ENCODE measurements around the gene LAMB1.

The LAMB1 gene

DNA sequence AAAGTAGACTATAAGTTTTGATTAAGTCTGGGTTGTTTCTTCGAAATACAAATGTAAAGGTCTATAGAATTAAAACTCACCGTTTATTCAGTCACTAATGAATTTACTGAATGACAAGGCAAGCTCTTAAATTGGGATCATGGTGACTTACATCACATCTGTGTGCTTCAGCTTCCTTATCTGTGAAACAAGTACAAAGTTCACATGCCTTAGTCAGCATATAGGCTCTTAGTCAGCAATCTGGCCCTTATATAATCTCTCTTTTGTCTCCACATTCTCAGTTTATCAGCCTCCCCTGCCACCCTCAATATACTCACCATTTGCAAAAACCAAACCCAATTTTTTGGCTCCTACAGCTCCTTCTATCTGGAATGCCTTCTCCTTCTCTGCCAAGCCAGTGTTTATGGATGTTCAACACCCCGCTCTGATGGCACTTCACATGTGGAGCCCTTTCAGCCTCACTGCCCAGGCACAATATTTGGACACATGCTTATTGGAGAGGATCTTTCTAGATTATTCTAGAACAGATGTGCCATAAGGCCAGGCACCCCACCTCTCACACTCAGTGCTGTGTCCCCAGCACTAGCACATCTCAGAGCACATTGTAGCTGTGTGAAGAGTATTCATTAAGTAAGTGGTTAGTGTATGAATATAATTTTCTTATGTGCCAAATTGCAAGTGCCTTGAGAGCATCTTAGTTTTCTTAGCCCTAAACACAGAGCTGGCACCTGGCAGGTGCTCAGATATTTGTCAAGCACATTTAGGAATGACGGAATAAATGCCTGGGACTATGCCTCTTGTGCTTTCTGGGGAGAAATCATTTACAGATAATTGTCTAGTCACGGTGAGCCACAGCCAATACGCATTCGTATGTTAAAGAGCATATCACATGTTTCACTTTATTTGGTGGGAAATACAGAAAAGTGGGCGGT lies 9.8 kb upstream of the LAMB1 start:
- no peak for FAIRE-seq
- DNase-seq (ENCODE audit: insufficient read length, low spot score): no peak
- TF ChIP-seq SPI1 (IDR thresholded peaks at IDR 0.05; ENCODE audit: low read depth, low read length) (no peak), POLR2A (IDR thresholded peaks at IDR 0.05; ENCODE audit: low read depth, low read length) (no peak)

DNA sequence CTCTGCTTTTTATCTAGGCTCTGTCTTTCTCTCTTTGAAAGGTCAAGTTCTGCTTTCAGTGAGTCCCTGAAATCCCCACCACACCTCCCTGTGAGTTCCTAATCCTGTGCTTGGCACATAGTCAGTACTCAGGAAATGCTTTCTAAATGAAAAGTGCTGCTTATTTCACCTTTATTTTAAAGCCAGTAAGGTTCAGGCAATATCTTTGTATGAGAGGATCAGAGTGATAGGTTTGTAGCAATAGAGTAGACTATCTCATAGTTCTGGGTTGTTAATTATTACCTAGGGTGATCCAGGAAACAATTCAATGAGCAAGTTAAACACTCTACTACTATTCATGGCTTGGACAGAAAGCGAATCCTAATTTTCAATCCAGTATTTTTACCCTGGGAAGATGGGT lies 7.4 kb upstream of the LAMB1 start:
- FAIRE-seq: no peak
- TF ChIP-seq SPI1 (IDR thresholded peaks at IDR 0.05; ENCODE audit: low read depth, low read length) (no peak), POLR2AphosphoS5 (IDR thresholded peaks at IDR 0.05; ENCODE audit: low read depth, low read length) (no peak), TAF1 (IDR thresholded peaks at IDR 0.05; ENCODE audit: low read depth, low read length) (no peak), POU2F2 (IDR thresholded peaks at IDR 0.05; ENCODE audit: low read depth, low read length) (no peak), POLR2A (IDR thresholded peaks at IDR 0.05; ENCODE audit: low read depth, low read length) (no peak), PAX5 (IDR thresholded peaks at IDR 0.05; ENCODE audit: insufficient read depth, low read length, severe bottlenecking) (no peak)
- no peak for DNase-seq (ENCODE audit: insufficient read length, low spot score)

DNA sequence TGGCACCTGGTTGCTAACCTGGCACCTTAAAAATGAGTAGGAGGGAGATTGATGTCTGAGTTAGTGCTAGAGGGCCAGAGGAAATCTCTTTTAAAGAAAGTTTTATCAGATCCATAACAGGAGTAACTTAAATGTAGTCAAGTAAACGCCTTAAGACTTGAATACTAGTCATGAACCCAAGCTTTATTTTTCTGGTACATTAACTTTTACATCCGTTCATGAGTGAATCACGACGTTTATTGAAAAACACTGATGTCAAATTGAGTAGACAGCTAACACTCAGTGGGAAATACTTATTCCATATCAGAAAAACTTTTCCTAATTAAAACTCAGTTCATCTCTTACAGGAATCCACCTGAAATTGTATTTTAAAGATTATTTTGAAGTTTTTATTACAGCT lies 6.9 kb upstream of the LAMB1 start:
- FAIRE-seq (no peak), DNase-seq (ENCODE audit: insufficient read length, low spot score) (no peak)
- TF ChIP-seq POLR2AphosphoS5 (IDR thresholded peaks at IDR 0.05; ENCODE audit: low read depth, low read length) (no peak), SPI1 (IDR thresholded peaks at IDR 0.05; ENCODE audit: low read depth, low read length) (no peak), PAX5 (IDR thresholded peaks at IDR 0.05; ENCODE audit: insufficient read depth, low read length, severe bottlenecking) (no peak), TAF1 (IDR thresholded peaks at IDR 0.05; ENCODE audit: low read depth, low read length) (no peak), POU2F2 (IDR thresholded peaks at IDR 0.05; ENCODE audit: low read depth, low read length) (no peak), POLR2A (IDR thresholded peaks at IDR 0.05; ENCODE audit: low read depth, low read length) (no peak)

DNA sequence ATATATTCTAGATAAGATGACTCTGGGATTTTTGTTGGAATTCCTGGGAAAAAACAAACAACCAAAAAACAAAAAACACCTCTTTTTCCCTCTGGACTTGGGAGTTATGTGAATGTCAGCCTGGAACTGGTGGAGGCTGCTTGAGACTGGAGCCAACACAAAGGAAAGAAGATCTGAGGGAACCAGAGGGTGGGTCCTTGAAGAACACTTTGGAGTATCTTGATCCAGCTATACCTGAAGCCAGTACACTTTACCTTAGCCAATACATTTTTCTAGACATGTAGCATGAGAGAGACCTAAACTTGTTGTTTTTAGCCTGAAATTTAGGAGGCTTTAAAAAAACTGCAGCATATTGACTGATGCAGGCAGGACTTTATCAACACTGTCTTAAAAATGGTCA lies 5.9 kb upstream of the LAMB1 start:
- DNase-seq (ENCODE audit: insufficient read length, low spot score) (no peak), FAIRE-seq (no peak)
- TF ChIP-seq TAF1 (IDR thresholded peaks at IDR 0.05; ENCODE audit: low read depth, low read length): no peak
- TF ChIP-seq POLR2A (IDR thresholded peaks at IDR 0.05; ENCODE audit: low read depth, low read length): no peak

DNA sequence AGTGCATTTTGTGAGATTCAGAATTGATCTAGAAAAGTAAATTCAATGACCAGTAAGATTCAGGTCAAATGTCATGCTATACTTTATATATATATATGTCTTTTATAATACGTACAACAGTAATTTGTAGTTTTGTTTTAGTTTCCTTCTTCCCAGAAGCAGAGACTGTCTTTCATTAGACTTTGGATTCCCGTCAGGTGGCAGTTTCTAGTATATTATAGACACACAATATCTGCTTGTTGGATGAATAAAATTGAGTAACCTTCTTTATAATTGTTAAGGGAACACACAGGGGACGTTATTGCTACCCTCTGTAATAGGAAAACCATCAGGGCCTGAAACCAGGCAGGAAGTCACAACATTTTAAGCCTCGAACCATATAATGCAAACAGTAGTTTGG lies 5.3 kb upstream of the LAMB1 start:
- no peak for DNase-seq (ENCODE audit: insufficient read length, low spot score)
- FAIRE-seq: no peak
- no peak for TF ChIP-seq SPI1 (IDR thresholded peaks at IDR 0.05; ENCODE audit: low read depth, low read length)
- TF ChIP-seq TAF1 (IDR thresholded peaks at IDR 0.05; ENCODE audit: low read depth, low read length): no peak

DNA sequence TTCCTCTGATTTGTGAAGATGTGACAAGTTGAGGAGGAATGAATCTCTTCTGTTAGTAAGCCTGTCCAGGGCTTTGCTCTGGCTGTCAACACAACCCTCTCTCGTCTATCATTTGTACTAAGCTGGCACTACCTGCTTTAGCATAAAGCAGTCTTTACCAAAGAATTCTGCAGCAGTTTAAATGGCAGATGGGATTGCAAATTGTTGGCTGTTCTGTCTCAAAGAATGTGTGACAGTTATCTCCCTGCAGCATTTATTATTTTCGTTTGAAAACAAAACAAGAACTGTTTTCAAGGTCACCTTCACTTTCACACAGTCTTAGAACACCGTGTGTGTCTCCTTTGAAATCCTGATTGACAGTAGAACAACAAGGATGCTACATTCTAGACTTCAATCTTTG lies 4.8 kb upstream of the LAMB1 start:
- FAIRE-seq (no peak), DNase-seq (ENCODE audit: insufficient read length, low spot score) (no peak)
- TF ChIP-seq PAX5 (IDR thresholded peaks at IDR 0.05; ENCODE audit: insufficient read depth, low read length, severe bottlenecking) (no peak), SPI1 (IDR thresholded peaks at IDR 0.05; ENCODE audit: low read depth, low read length) (no peak), TAF1 (IDR thresholded peaks at IDR 0.05; ENCODE audit: low read depth, low read length) (no peak), POLR2A (IDR thresholded peaks at IDR 0.05; ENCODE audit: low read depth, low read length) (no peak), POU2F2 (IDR thresholded peaks at IDR 0.05; ENCODE audit: low read depth, low read length) (no peak), POLR2AphosphoS5 (IDR thresholded peaks at IDR 0.05; ENCODE audit: low read depth, low read length) (no peak)

DNA sequence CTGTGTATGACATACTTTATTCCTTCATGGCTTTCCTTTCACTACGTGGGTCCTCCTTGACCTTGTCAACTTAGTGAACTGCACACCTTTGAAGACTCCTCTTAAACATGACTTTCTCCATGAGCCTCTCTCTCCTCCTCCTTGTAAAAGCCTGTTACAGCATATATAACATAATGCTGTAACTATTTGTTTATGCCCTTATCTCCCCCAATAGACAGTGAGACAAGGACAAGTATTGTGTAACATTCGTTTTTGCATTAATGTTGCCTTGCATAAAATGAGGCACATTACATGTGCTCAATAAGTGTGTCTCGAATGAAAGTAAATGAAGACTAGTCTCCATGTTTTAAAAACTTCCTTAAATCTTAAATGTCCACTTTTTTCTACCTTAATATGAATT lies 4.3 kb upstream of the LAMB1 start:
- FAIRE-seq: no peak
- DNase-seq (ENCODE audit: insufficient read length, low spot score): no peak
- TF ChIP-seq POLR2A (IDR thresholded peaks at IDR 0.05; ENCODE audit: low read depth, low read length) (no peak), POU2F2 (IDR thresholded peaks at IDR 0.05; ENCODE audit: low read depth, low read length) (no peak), TAF1 (IDR thresholded peaks at IDR 0.05; ENCODE audit: low read depth, low read length) (no peak), POLR2AphosphoS5 (IDR thresholded peaks at IDR 0.05; ENCODE audit: low read depth, low read length) (no peak), PAX5 (IDR thresholded peaks at IDR 0.05; ENCODE audit: insufficient read depth, low read length, severe bottlenecking) (no peak), SPI1 (IDR thresholded peaks at IDR 0.05; ENCODE audit: low read depth, low read length) (no peak)

DNA sequence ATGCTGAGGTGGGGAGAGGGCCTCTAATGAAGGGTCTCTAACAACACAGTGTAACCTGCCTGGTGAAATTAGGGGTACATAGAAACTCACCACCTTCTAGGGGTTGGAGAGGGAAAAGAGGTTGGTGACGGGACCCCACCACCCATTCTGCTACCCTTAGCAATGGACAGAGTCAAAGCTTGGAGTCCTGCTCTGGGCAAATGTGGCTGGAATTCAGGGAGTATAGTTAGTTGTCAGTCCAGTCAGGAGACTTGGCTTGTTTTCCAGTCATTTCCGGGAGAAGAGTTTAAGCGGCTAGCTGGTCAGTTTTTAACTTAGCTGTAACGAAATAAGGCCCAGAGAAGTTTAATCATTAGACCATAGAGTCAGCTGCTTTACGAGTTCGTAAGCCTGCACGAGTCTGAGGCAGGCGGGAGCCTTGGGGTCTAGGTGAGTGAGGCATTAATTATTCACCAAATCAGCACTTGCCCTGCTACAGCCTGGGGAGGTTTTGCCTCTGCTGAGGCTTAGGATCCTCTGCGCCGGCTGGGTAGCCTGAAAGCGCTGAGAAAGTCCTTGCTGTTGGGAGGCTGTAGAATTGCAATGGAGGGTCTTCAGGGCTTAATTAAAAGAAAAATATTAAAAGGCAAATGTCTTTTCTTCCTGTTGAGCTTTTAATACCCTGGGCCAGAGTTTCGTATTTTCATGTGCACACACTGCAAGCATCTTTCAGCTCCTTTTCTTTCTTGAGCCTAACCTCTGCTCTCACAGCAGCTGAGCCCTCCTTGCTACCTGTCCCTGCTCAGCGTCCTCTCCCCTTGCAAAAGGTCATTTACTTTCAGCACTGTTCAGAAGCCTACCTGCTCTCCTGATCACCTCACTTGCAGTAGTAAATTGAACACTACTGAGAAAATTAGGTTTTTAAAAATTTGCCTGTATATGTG lies 1.5 kb upstream of the LAMB1 start:
- DNase-seq (ENCODE audit: insufficient read length, low spot score): no peak
- TF ChIP-seq TAF1 (IDR thresholded peaks at IDR 0.05; ENCODE audit: low read depth, low read length): no peak
- no peak for TF ChIP-seq SPI1 (IDR thresholded peaks at IDR 0.05; ENCODE audit: low read depth, low read length)
- no peak for TF ChIP-seq POLR2AphosphoS5 (IDR thresholded peaks at IDR 0.05; ENCODE audit: low read depth, low read length)
- FAIRE-seq: no peak

DNA sequence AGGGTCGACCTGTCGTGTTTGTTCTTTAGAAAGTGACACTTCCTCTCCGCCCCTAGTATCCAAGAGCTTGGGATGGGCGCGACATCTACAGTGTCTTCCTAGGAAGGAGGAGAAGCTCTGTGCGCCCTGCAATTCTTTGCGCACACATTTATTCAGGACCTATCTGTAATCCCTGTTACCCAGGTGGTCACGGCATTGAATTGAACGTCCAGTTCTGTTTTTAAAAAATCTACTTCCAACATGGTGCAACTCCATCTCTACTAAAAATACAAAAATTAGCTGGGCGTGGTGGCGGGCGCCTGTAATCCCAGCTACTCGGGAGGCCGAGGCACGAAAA lies 606 bp upstream of the LAMB1 start:
- TF ChIP-seq PAX5 (IDR thresholded peaks at IDR 0.05; ENCODE audit: insufficient read depth, low read length, severe bottlenecking) (no peak), SPI1 (IDR thresholded peaks at IDR 0.05; ENCODE audit: low read depth, low read length) (no peak), POLR2A (IDR thresholded peaks at IDR 0.05; ENCODE audit: low read depth, low read length) (no peak), POLR2AphosphoS5 (IDR thresholded peaks at IDR 0.05; ENCODE audit: low read depth, low read length) (no peak), POU2F2 (IDR thresholded peaks at IDR 0.05; ENCODE audit: low read depth, low read length) (no peak), TAF1 (IDR thresholded peaks at IDR 0.05; ENCODE audit: low read depth, low read length) (no peak)
- DNase-seq (ENCODE audit: insufficient read length, low spot score) (no peak), FAIRE-seq (no peak)
